Airway epithelial cell (primary cell): ENCODE measurements around the gene ZNF512B. TPM values are rescaled to one million over a fixed set of nuclear protein-coding genes. Genes with fewer than 3 reads are reported as not detected.

Source experiments
- total RNA-seq: library from RNA; depleted of rRNA; stranded (reverse); fragments of >200 nt; gene quantifications from 2 replicates; pipeline ENCODE4 v1.2.3, GENCODE V29; 2015

Gene ZNF512B
- total RNA-seq: 10.5 and 14.2 TPM in 2 replicates

GRCh38 chr20:63969838-63970713 is at the start of gene ZNF512B:
Gene ZNF512B, minus strand, starts transcription at chr20:63969930. Its CDS starts 1,980 bp downstream, at chr20:63967950.

GRCh38 chr20:63980806-63981728 is 11.3 kb upstream of the ZNF512B start, which contains the start of gene PRPF6:
Gene PRPF6, plus strand, starts transcription at chr20:63981132. Its CDS starts 114 bp downstream, at chr20:63981246.

GRCh38 chr20:63979557-63980316 is 10.0 kb upstream of the ZNF512B start, which contains the start of gene SAMD10:
Gene SAMD10, minus strand, starts transcription at chr20:63979642. Its CDS starts 175 bp downstream, at chr20:63979467.

GRCh38 chr20:63955827-63956663 is 13.7 kb downstream of the ZNF512B start, which contains the start of gene UCKL1:
Gene UCKL1, minus strand, starts transcription at chr20:63956416. Its CDS starts 44 bp downstream, at chr20:63956372.

Other genes with a start within 250 kb of the ZNF512B start
- gene LIME1, start 233.3 kb downstream of the ZNF512B start, total RNA-seq: 6.3 and 10.9 TPM in 2 replicates
- 88.0 and 107 TPM in 2 replicates for gene SLC2A4RG, start 230.2 kb downstream of the ZNF512B start, total RNA-seq
- 0.42 and 0.93 TPM in 2 replicates for gene ZBTB46, start 138.7 kb downstream of the ZNF512B start, total RNA-seq
- not detected in 2 replicates for gene ABHD16B, start 108.4 kb downstream of the ZNF512B start, total RNA-seq
- 85.5 and 103 TPM in 2 replicates for gene TPD52L2, start 104.7 kb downstream of the ZNF512B start, total RNA-seq
- 70.0 and 72.2 TPM in 2 replicates for gene DNAJC5, start 74.8 kb downstream of the ZNF512B start, total RNA-seq
- gene UCKL1, start 13.5 kb downstream of the ZNF512B start, total RNA-seq: 9.5 and 23.1 TPM in 2 replicates
- gene SAMD10, start 9.7 kb upstream of the ZNF512B start, total RNA-seq: 11.1 and 11.6 TPM in 2 replicates
- 38.0 and 43.2 TPM in 2 replicates for gene PRPF6, start 11.2 kb upstream of the ZNF512B start, total RNA-seq
- gene C20orf204, start 66.3 kb upstream of the ZNF512B start, total RNA-seq: 0.14 and 0.74 TPM in 2 replicates
- 0.07 TPM in 1 of 2 replicates, not detected in the other for gene SOX18, start 79.7 kb upstream of the ZNF512B start, total RNA-seq
- 9.5 and 10.0 TPM in 2 replicates for gene TCEA2, start 93.3 kb upstream of the ZNF512B start, total RNA-seq
- 21.4 and 22.6 TPM in 2 replicates for gene RGS19, start 109.6 kb upstream of the ZNF512B start, total RNA-seq
- gene OPRL1, start 110.2 kb upstream of the ZNF512B start, total RNA-seq: 0.28 and 1.6 TPM in 2 replicates
- gene LKAAEAR1, start 114.5 kb upstream of the ZNF512B start, total RNA-seq: 0.28 TPM in 1 of 2 replicates, not detected in the other
- not detected in 2 replicates for gene NPBWR2, start 137.6 kb upstream of the ZNF512B start, total RNA-seq
- not detected in 2 replicates for gene MYT1, start 194.5 kb upstream of the ZNF512B start, total RNA-seq